HCT116 (cell line): ENCODE data around the gene TTLL11. TPM values are rescaled to one million over a fixed set of nuclear protein-coding genes. Genes with fewer than 3 reads are reported as not detected.

Experiments
- ATAC-seq: fragments of 200-7000 bp; cut with Tn5 transposase; 2 replicates; pipeline ENCODE4 v1.9.1; 2020; ENCODE audit warnings: mild to moderate bottlenecking, moderate library complexity
- BruUV-seq: library from RNA; stranded (reverse); fragments of 400-500 nt; replicated peaks from 2 replicates; lab custom pipeline; 2021; lab: Mats Ljungman, UMichigan
- CTCF ChIA-PET: fragments of 300-600 bp; sonication (Branson Sonifier 250); formaldehyde crosslinking; loops from one replicate; lab custom pipeline; 2021; ENCODE audit warnings: antibody characterized with exemption; lab: Charles Lee
- POLR2A ChIA-PET: fragments of 300-600, 350-600 bp; sonication (Branson Sonifier 250); formaldehyde crosslinking; loops from one replicate; lab custom pipeline; 2021; ENCODE audit warnings: antibody characterized with exemption; lab: Charles Lee
- RAD21 ChIA-PET, 2 experiments: fragments of 300-600 bp; sonication (Branson Sonifier 250); formaldehyde crosslinking; loops; one replicate each; lab custom pipeline; 2023; ENCODE audit warnings: low total read pairs in 2 of 2; ENCODE audit not compliant: uncharacterized antibody in 2 of 2, unreplicated experiment in 2 of 2, low non-redundant PET in 1 of 2; lab: Charles Lee
- DNase-seq: peaks from one replicate; pipeline ENCODE4 v3.0.0-alpha.2; 2010; ENCODE audit warnings: low read depth, low spot score
- H2AFZ ChIP-seq: fragments of 200-600 bp; shearing (Covaris generic), sonication (generic); 2 replicates; pipeline ENCODE4 v1.6.1; 2017; ENCODE audit warnings: low read depth, mixed run types, mixed read lengths, antibody characterized with exemption, low read length; ENCODE audit not compliant: poor library complexity, severe bottlenecking
- H3K27ac ChIP-seq: 2 replicates; pipeline ENCODE4 v1.5.1; 2012; ENCODE audit warnings: low read depth, low read length
- H3K27me3 ChIP-seq: fragments of 200-600 bp; sonication (generic); 2 replicates; pipeline ENCODE4 v1.6.1; 2016; ENCODE audit warnings: mixed run types, low read length, mixed read lengths; ENCODE audit not compliant: insufficient read depth
- H3K36me3 ChIP-seq, 2 experiments: fragments of 200-500 bp in 1 of 2; fragments of 200-600 bp in 1 of 2; sonication (Bioruptor generic) in 1 of 2; sonication (generic) in 1 of 2; 2 replicates each; pipeline versions ENCODE4 v1.5.1 to v1.6.1; 2014 to 2016; ENCODE audit warnings: low read length in 2 of 2, inconsistent platforms in 1 of 2, mixed read lengths in 1 of 2, mixed run types in 1 of 2; ENCODE audit not compliant: insufficient read depth in 2 of 2, control insufficient read depth in 1 of 2
- H3K4me1 ChIP-seq, 2 experiments: fragments of 200-600 bp in 1 of 2; sonication (generic) in 1 of 2; 2 replicates each; pipeline versions ENCODE4 v1.5.1 to v1.6.1; 2012 to 2017; ENCODE audit warnings: low read length in 2 of 2, inconsistent platforms in 1 of 2, mild to moderate bottlenecking in 1 of 2, mixed read lengths in 1 of 2, mixed run types in 1 of 2, moderate library complexity in 1 of 2; ENCODE audit not compliant: insufficient read depth in 2 of 2, control insufficient read depth in 1 of 2
- H3K4me2 ChIP-seq: fragments of 200-600 bp; sonication (generic); 2 replicates; pipeline ENCODE4 v1.6.1; 2017; ENCODE audit warnings: mixed run types, low read length, mixed read lengths
- H3K4me3 ChIP-seq, 2 experiments: fragments of 200-600 bp in 1 of 2; sonication (generic) in 1 of 2; replicated peaks in 1 of 2; 2 replicates each; pipeline ENCODE4 v1.5.1; 2011 to 2016; ENCODE audit warnings: low read length in 2 of 2, control low read depth in 1 of 2, low read depth in 1 of 2, mild to moderate bottlenecking in 1 of 2, mixed read lengths in 1 of 2, mixed run types in 1 of 2
- H3K79me2 ChIP-seq: fragments of 200-600 bp; sonication (generic); 2 replicates; pipeline ENCODE4 v1.6.1; 2017; ENCODE audit warnings: mild to moderate bottlenecking, mixed run types, low read length, moderate library complexity, mixed read lengths; ENCODE audit not compliant: insufficient read depth
- H3K9ac ChIP-seq: fragments of 200-600 bp; sonication (generic); 2 replicates; pipeline ENCODE4 v1.6.1; 2016; ENCODE audit warnings: low read length, mixed read lengths
- H3K9me2 ChIP-seq: fragments of 200-600 bp; sonication (generic), shearing (Covaris generic); 2 replicates; pipeline ENCODE4 v1.6.1; 2017; ENCODE audit warnings: mixed run types, mild to moderate bottlenecking, moderate library complexity; ENCODE audit not compliant: insufficient read depth
- H3K9me3 ChIP-seq, 2 experiments: fragments of 200-500 bp in 1 of 2; fragments of 200-600 bp in 1 of 2; sonication (Bioruptor generic) in 1 of 2; sonication (generic) in 1 of 2; 2 replicates each; pipeline ENCODE4 v1.6.1; 2014 to 2017; ENCODE audit warnings: low read length in 2 of 2, mixed read lengths in 2 of 2, inconsistent platforms in 1 of 2, low read depth in 1 of 2, mild to moderate bottlenecking in 1 of 2, mixed run types in 1 of 2, moderate library complexity in 1 of 2; ENCODE audit not compliant: control insufficient read depth in 1 of 2, insufficient read depth in 1 of 2
- H4K20me1 ChIP-seq: fragments of 200-600 bp; sonication (generic), shearing (Covaris generic); 2 replicates; pipeline ENCODE4 v1.6.1; 2017; ENCODE audit warnings: mixed run types, mild to moderate bottlenecking, moderate library complexity; ENCODE audit not compliant: insufficient read depth
- EGR1 ChIP-seq: IDR thresholded peaks from 2 replicates; pipeline ENCODE4 v1.6.1; 2012; ENCODE audit warnings: low read depth
- EZH2 ChIP-seq: fragments of 200-600 bp; sonication (generic); IDR thresholded peaks from 2 replicates; pipeline ENCODE4 v1.6.1; 2017; ENCODE audit warnings: antibody characterized with exemption, mixed run types
- FOSL1 ChIP-seq: IDR thresholded peaks from 2 replicates; pipeline ENCODE4 v1.6.1; 2012; ENCODE audit warnings: low read depth
- POLR2AphosphoS5 ChIP-seq: IDR thresholded peaks from 2 replicates; pipeline ENCODE4 v1.6.1; 2011; ENCODE audit warnings: mild to moderate bottlenecking, low read depth, low read length, moderate library complexity
- RAD21 ChIP-seq: IDR thresholded peaks from 2 replicates; pipeline ENCODE4 v1.6.1; 2012; ENCODE audit warnings: low read depth, mild to moderate bottlenecking
- SP1 ChIP-seq: IDR thresholded peaks from 2 replicates; pipeline ENCODE4 v1.6.1; 2012; ENCODE audit warnings: low read depth
- TCF7L2 ChIP-seq: IDR thresholded peaks from 2 replicates; pipeline ENCODE4 v1.7.0; 2011; ENCODE audit warnings: borderline replicate concordance, inconsistent platforms; ENCODE audit not compliant: insufficient read depth, insufficient read length; ENCODE audit errors: extremely low read depth
- ZNF274 ChIP-seq: fragments of 200-500 bp; sonication (Bioruptor generic); IDR thresholded peaks from 2 replicates; pipeline ENCODE4 v1.6.1; 2014; ENCODE audit warnings: mild to moderate bottlenecking, low read depth, low read length, inconsistent platforms
- intact Hi-C: fragments of 100-400 bp; cut with micrococcal nuclease; formaldehyde crosslinking; loops from 2 replicates; pipeline ENCODE4 v1.10.0; 2022
- total RNA-seq: library from RNA; stranded (reverse); gene quantifications from one replicate; pipeline ENCODE4 v1.2.1, GENCODE V29; 2021; ENCODE audit not compliant: unreplicated experiment
- TF ChIP-seq, protein P1 (sequence below): IDR thresholded peaks from 2 replicates; pipeline ENCODE4 v1.6.1; 2012
- TF ChIP-seq, protein P2 (sequence below): IDR thresholded peaks from 2 replicates; pipeline ENCODE4 v1.6.1; 2011; ENCODE audit warnings: mild to moderate bottlenecking, low read length, moderate library complexity; ENCODE audit not compliant: insufficient replicate concordance; ENCODE audit errors: extremely low read depth

Gene TTLL11
- total RNA-seq, 1 experiment from 2014 or later = 2.2 TPM

DNA sequence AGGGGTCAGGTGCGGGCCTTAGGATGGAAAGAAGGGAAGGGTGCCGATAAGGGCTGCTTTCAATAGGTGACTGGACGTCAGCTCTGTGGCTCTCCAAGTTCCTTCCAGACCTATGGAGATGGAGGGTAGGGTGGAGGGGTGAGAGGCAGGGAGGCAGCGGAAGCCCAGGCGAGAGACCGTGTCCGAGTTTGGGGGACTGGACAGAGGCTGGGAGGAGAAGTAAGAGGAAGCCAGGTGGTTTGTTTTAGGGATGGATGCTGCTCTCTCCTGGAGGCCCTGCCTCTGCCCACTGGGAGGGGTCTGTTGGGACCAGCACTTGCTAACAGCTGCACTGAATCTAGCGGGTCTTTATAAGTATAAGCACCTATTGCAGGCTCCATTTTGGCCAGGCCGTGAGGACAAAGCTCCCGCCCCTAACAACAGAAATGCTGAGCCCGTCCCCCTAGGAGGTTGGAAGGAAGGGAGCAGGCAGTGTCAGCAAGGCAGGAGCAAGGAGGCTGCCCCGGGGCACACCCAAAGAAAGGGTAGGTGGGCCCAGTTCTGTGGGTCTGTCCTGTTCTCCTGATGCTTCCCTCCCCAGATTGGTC, 274.2 kb downstream of the TTLL11 start:
- Histone ChIP-seq H2AFZ (no peak overlapping the region), H3K79me2 (no peaks in the 10 kb centered on the region), H3K27me3 (peaks cover 10% of the 10 kb centered on the region; the same call in 1 of the 2 replicates), H3K4me3 (no peak overlapping the region), H3K36me3 (no peaks in the 10 kb centered on the region), H3K27ac (no peak overlapping the region), H3K9me3 (no peaks in the 10 kb centered on the region), H3K4me2 (no peak overlapping the region), H3K4me1 (peaks cover 0 to 10% of the 10 kb centered on the region in 2 experiments; a peak in 2 of 4 replicates), H4K20me1 (no peaks in the 10 kb centered on the region), H3K9me2 (no peaks in the 10 kb centered on the region), H3K9ac (no peak overlapping the region)
- CTCF ChIA-PET = no interaction called here
- TF ChIP-seq TCF7L2 (no peak), RAD21 (no peak), FOSL1 (no peak), EGR1 (no peak), ZNF274 (no peak), SP1 (no peak), EZH2 (no peak), POLR2AphosphoS5 (no peak)
- TF ChIP-seq, protein P1, sequence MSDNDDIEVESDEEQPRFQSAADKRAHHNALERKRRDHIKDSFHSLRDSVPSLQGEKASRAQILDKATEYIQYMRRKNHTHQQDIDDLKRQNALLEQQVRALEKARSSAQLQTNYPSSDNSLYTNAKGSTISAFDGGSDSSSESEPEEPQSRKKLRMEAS = no peak
- TF ChIP-seq, protein P2, sequence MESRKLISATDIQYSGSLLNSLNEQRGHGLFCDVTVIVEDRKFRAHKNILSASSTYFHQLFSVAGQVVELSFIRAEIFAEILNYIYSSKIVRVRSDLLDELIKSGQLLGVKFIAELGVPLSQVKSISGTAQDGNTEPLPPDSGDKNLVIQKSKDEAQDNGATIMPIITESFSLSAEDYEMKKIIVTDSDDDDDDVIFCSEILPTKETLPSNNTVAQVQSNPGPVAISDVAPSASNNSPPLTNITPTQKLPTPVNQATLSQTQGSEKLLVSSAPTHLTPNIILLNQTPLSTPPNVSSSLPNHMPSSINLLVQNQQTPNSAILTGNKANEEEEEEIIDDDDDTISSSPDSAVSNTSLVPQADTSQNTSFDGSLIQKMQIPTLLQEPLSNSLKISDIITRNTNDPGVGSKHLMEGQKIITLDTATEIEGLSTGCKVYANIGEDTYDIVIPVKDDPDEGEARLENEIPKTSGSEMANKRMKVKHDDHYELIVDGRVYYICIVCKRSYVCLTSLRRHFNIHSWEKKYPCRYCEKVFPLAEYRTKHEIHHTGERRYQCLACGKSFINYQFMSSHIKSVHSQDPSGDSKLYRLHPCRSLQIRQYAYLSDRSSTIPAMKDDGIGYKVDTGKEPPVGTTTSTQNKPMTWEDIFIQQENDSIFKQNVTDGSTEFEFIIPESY = no peak
- BruUV-seq = no TSS peak
- POLR2A ChIA-PET = no interaction called here
- no peak for ATAC-seq
- DNase-seq = no peak
- intact Hi-C loops = no loop called here
- RAD21 ChIA-PET = no interaction called here
